GM19438 (cell line): ENCODE results near the gene HERC3.

Experiments used
- ATAC-seq: cut with Tn5 transposase; IDR thresholded peaks from one replicate; pipeline ENCODE4 v1.9.1; 2021; ENCODE audit warnings: low read depth; ENCODE audit not compliant: unreplicated experiment

The HERC3 gene

DNA sequence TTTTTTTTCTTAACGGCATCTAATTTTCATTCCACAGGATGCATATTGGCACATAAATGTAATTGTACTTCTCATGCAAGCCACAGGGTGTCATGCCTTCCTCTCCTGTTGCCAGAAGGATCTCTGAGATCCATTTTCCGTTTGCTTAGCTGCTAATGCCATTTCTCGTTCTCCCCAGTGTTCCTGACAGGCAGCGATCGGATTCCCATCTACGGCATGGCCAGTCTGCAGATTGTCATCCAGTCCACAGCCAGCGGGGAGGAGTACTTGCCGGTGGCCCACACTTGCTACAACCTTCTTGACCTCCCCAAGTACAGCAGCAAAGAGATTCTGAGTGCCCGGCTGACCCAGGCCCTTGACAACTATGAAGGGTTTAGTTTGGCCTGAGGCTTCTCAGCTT, 114.3 kb downstream of the HERC3 start:
- no peak for ATAC-seq

DNA sequence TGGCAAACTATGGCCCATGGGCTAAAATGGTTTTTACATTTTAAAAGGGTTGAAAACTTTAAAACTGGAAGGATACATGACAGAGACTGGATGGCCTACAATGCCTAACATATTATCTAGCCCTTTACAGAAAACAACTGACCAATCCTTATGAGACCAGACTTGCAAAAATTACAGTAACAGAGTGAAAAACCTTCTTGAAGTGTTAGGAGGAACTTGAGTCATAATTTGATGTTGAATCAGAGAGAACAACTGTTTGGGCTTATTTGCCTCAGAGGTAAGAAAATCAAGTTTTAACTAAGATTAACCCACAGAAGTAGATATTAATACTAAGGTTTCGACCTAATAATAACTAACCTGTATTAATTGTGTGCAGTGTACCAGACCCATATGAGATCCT, 117.7 kb downstream of the HERC3 start:
- no peak for ATAC-seq

GRCh38 chr4:88713782-88714181, 121.5 kb downstream of the HERC3 start:
- ATAC-seq = no peak

DNA sequence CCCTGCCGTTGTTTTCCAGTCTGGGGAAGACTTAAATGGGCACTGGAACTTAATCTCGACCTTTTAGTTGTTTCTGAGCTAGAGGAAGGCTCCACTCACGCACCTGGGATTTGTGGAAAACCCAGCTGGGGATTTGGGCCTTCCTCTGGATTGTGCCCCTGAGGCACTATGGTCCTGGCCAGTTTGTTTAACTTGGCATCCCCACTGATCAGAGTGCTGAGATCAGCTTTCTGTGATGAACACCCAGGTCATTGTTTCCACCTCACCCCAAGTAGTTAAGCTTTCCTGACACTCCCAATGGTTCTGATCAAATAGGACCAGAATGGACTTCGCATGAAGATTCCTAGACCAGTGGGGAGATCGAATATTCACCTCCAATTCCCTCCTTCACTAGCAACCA, 125.8 kb downstream of the HERC3 start:
- no peak for ATAC-seq

GRCh38 chr4:88719381-88719780, 127.1 kb downstream of the HERC3 start:
- no peak for ATAC-seq

GRCh38 chr4:88720451-88721428, 128.5 kb downstream of the HERC3 start:
- ATAC-seq = no peak

- ATAC-seq = no peak
Measured at GRCh38 chr4:88722276-88722780, 130.0 kb downstream of the HERC3 start.

- ATAC-seq = no peak
Measured at GRCh38 chr4:88722828-88723227, 130.5 kb downstream of the HERC3 start.

DNA sequence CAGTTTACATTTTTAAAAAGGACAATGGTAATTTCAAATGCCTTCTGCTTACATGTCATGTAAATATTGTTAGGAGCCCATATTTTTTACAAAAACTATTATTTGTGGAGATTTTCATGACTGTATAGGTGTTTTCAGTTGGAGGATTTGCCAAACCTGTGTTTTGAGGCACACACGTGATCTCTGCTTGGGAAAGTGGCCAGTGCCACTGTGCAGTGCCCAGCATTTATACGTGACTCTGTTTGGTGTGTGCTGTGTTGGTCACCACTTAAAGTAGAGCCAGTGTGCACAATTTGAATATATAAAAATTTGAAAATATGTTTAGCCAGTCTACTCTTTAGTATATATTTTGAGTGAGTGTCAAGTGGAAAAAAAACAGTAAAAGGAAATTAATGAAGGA, 132.1 kb downstream of the HERC3 start:
- no peak for ATAC-seq

DNA sequence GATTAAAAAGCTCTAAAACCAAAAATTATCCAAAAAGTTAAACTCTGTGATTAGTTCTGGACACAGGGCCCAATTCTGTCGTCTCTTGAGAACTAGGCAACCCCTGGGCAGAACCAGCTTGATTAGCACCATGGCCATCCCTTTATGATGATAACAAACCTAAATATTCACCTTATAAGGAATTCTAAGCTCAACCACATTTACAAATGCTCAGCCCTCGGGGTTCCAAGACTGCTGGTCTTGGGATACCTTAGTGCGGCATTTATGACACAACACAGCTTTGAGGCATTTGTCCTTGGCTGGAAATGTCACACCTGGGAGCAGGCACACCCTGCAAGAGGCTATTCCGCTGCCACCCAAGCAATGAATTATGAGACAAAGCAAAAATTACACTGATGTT, 132.9 kb downstream of the HERC3 start:
- no peak for ATAC-seq

DNA sequence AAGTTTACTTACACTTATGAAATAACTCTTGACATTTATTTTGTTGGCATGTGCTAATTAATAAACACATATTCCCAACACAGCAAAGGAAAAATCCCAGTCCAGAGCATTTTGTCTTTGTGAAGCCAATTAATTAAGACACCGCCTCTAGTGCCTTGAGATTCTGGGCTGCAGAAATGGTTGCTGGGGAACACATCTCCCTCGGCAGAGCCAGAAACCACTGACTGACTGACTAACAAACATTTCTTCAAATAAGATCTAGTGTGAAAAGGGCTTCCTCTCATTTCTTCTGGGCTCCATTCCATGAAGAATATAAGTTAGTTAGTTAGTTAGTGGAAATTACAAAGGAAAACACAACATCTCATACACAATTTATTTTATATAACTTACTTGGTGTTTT, 133.7 kb downstream of the HERC3 start:
- no peak for ATAC-seq

DNA sequence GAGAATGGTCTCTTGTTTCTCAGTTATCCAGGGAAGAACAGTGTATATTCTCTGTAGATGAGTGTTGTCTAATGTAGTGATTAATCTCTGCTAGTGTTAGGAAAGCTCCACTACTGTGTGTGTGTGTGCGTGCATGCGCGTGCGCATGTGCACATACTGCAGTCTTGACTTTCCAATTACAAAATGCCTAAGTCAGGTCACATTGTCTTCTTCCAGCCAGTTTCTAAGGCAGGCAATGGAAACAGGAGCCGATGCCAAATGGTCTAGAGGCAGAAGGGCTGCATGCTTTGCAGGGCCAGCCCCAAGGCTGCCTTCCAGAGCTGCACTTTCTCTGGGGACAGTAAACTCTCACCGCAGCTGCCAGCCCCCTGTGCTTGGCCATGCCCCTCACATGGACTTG, 135.9 kb downstream of the HERC3 start:
- ATAC-seq = no peak

DNA sequence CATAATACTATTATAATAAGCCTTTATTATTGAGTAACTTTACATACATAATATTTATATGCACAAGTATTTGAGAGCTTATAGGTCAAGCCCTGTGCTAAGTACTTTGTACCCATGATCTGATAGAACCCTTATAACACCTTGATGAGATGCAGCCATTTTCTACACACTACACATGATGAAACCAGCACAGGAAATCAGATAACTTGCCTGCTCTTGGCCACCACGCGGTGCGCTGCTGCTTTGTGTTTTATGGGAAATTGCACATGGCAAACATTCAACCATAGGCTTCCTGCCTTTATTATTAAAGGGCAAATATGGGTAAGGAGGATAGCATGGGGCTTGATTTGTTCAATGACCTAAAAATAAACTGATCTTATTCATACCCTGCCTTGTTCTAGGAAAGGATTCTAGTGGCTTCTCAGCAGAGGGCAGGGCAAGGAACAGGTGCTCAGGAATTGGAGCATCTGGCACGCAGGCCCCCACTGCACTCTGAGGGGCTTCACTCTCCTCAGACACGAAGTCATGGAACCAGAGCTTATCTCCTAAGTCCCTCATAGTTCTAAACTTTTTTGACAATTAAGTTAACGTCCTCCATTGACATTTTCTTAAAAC, 137.0 kb downstream of the HERC3 start:
- no peak for ATAC-seq

- no peak for ATAC-seq
Measured at GRCh38 chr4:88730811-88731210, 138.5 kb downstream of the HERC3 start.

- ATAC-seq = no peak
Measured at GRCh38 chr4:88731381-88731780, 139.1 kb downstream of the HERC3 start.

- no peak for ATAC-seq
Measured at GRCh38 chr4:88732714-88733368, 140.6 kb downstream of the HERC3 start.

DNA sequence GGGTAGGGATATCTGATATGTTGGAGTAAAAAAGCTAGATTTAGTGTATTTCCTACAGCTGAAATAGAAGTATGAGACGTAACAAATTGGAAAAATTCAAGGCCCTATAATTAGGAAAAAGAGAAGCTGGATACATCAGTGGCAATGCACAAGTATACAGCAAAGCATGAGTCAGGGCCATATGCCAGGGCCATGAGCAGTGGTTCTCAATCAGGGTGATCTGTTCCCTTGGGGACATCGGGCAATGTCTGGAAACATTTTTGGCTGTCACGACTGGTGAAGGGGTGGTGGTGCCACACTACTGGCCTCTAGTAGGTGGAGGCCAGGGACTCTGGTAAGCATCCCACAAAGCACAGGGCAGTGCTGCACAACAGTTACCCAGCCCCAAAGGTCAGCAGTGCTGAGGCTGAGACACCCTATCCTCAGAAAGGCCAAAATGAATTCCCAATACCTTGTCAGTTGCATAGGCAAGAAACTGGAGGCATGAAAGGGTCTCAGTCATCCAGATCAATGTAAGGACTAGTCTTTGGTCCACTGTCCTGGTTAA, 142.2 kb downstream of the HERC3 start:
- no peak for ATAC-seq

DNA sequence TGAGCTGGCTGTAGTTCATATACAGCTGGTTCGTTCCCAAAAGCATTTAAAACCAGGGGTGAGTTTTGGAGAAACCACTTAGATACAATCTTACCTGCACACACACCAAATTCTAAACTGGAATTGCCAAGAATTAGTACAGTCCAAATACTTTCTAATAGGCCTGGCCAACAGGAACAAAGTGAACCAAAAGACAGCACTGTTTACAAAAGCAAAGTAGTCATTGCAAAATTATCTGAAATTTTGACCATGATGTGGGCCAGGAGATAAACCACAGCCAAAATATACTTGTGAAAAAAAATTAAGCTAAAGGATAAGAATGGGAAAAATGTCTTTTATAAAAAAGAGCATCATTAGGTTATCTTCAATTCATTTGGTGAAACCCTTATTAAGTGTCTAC, 143.3 kb downstream of the HERC3 start:
- no peak for ATAC-seq

DNA sequence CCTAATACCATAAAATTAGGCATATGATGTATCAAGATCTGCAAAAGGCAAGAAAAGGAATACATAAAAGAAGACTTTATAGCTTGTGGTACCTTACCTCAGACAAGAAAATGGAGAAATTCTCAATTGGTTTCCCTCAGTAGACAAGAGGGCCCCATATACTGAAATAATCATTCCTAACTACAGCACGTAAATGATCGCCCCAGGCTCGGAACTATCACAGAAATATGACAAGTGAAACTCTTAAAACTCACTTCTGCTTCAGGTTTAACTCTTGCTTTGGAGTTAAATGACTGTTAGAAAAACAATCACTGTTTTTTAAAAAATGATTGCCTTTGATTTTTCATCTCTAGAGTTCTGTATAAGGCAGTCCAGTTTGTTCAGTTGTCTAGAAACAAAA, 144.0 kb downstream of the HERC3 start:
- ATAC-seq = no peak

GRCh38 chr4:88737307-88737941, 145.1 kb downstream of the HERC3 start:
- no peak for ATAC-seq

DNA sequence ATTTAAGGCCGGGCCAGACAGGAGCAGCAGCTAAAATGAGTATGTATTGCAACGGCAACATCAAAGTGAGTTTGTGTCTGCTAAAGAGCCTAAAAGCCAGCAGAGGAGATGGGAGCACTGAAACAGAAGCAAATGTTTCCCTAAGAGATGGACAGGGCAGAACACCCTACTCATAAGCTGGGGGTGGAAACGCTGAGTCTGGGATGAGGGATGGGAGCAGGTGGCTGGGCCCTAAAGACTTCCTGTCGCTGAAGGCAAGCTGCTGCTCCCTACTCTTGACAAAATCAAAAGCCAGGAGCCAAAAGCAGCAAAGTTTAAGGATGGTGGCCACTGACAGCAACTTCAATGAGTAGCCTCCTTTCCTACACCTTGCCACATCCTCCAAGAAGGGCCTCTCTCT, 145.9 kb downstream of the HERC3 start:
- ATAC-seq = no peak
